Measurements from ENCODE around the gene CIART.
"Not testable (repeated sequence)": the region's sequence is repeated elsewhere in the genome, so short reads cannot be mapped to it uniquely, and the experiment has no call there.

CIART gene

GRCh38 chr1:150308585-150308984, 26.2 kb downstream of the CIART start:
- not testable (repeated sequence) for H2BK120ac ChIP-seq (ENCODE audit: low read depth, low read length); H3K79me1 ChIP-seq (replicated peaks; ENCODE audit: low read length, poor library complexity, severe bottlenecking); H3K14ac ChIP-seq (ENCODE audit: low read length in 2 of 2); H2AFZ ChIP-seq (ENCODE audit: low read depth, low read length); H2BK15ac ChIP-seq (ENCODE audit: low read depth, poor library complexity, severe bottlenecking); H3K4me2 ChIP-seq (ENCODE audit: low read length, poor library complexity, severe bottlenecking); H4K91ac ChIP-seq (ENCODE audit: low read length); H3K18ac ChIP-seq (ENCODE audit: low read depth in 1 of 2, low read length in 2 of 2); DNase-seq; H3K4me3 ChIP-seq (ENCODE audit: insufficient read depth in 1 of 2, low read depth in 1 of 2, low read length in 2 of 2); H4K8ac ChIP-seq (ENCODE audit: low read length); H3K4me1 ChIP-seq (ENCODE audit: control insufficient read depth, insufficient read depth, low read depth, low read length); H2BK12ac ChIP-seq (ENCODE audit: low read length in 2 of 2); H3K23ac ChIP-seq (ENCODE audit: low read length in 2 of 2); H3K27me3 ChIP-seq (ENCODE audit: control insufficient read depth in 1 of 2, insufficient read depth in 1 of 2, low read length in 2 of 2); H2BK5ac ChIP-seq (ENCODE audit: low read depth, low read length, poor library complexity, severe bottlenecking); H3K9me3 ChIP-seq (ENCODE audit: control insufficient read depth, low read length); H3K9ac ChIP-seq (ENCODE audit: low read length); H3K27ac ChIP-seq (ENCODE audit: low read length, poor library complexity, severe bottlenecking); H3K4ac ChIP-seq (ENCODE audit: low read depth in 1 of 2, low read length in 2 of 2); H2AK5ac ChIP-seq (ENCODE audit: low read length, severe bottlenecking)
- H3K36me3 ChIP-seq (ENCODE audit: control insufficient read depth in 1 of 2, insufficient read depth in 2 of 2, low read depth in 1 of 2, low read length in 2 of 2): peaks cover 28 to 36% of the 10 kb centered on the region in 2 experiments
- 99% methylated on average over 7 of the region's 9 CpGs for WGBS

GRCh38 chr1:150309758-150310508, 27.6 kb downstream of the CIART start:
- no peaks in the 10 kb centered on the region for H3K9me3 ChIP-seq (ENCODE audit: control insufficient read depth, low read length)
- H3K23ac ChIP-seq (ENCODE audit: low read length in 2 of 2): no peak overlapping the region
- no peak overlapping the region for H3K4ac ChIP-seq (ENCODE audit: low read depth in 1 of 2, low read length in 2 of 2)
- H3K4me2 ChIP-seq (ENCODE audit: low read length, poor library complexity, severe bottlenecking): no peak overlapping the region
- H3K4me3 ChIP-seq (ENCODE audit: insufficient read depth in 1 of 2, low read depth in 1 of 2, low read length in 2 of 2): no peak overlapping the region
- H2BK15ac ChIP-seq (ENCODE audit: low read depth, poor library complexity, severe bottlenecking): no peak overlapping the region
- H3K27ac ChIP-seq (ENCODE audit: low read length, poor library complexity, severe bottlenecking): no peak overlapping the region
- no peak overlapping the region for H3K9ac ChIP-seq (ENCODE audit: low read length)
- H3K14ac ChIP-seq (ENCODE audit: low read length in 2 of 2): no peak overlapping the region
- DNase-seq: no peak
- H4K91ac ChIP-seq (ENCODE audit: low read length): no peak overlapping the region
- H2BK5ac ChIP-seq (ENCODE audit: low read depth, low read length, poor library complexity, severe bottlenecking): no peak overlapping the region
- H3K36me3 ChIP-seq (ENCODE audit: control insufficient read depth in 1 of 2, insufficient read depth in 2 of 2, low read depth in 1 of 2, low read length in 2 of 2): peaks cover 22 to 34% of the 10 kb centered on the region in 2 experiments
- H2BK120ac ChIP-seq (ENCODE audit: low read depth, low read length): no peak overlapping the region
- H4K8ac ChIP-seq (ENCODE audit: low read length): no peak overlapping the region
- no peak overlapping the region for H3K18ac ChIP-seq (ENCODE audit: low read depth in 1 of 2, low read length in 2 of 2)
- 93% methylated on average over 10 of the region's 10 CpGs for WGBS
- peaks cover 2% of the 10 kb centered on the region for H3K79me1 ChIP-seq (replicated peaks; ENCODE audit: low read length, poor library complexity, severe bottlenecking)
- no peaks in the 10 kb centered on the region for H3K27me3 ChIP-seq (ENCODE audit: control insufficient read depth in 1 of 2, insufficient read depth in 1 of 2, low read length in 2 of 2)
- no peak overlapping the region for H2AFZ ChIP-seq (ENCODE audit: low read depth, low read length)
- H2BK12ac ChIP-seq (ENCODE audit: low read length in 2 of 2): no peak overlapping the region
- no peaks in the 10 kb centered on the region for H3K4me1 ChIP-seq (ENCODE audit: control insufficient read depth, insufficient read depth, low read depth, low read length)
- H2AK5ac ChIP-seq (ENCODE audit: low read length, severe bottlenecking): no peak overlapping the region

GRCh38 chr1:150311762-150312161, 29.4 kb downstream of the CIART start:
- DNase-seq: no peak
- 100% methylated on average over 2 of the region's 2 CpGs for WGBS
- H4K91ac ChIP-seq (ENCODE audit: low read length): no peak overlapping the region
- H2BK12ac ChIP-seq (ENCODE audit: low read length in 2 of 2): no peak overlapping the region
- no peak overlapping the region for H3K4ac ChIP-seq (ENCODE audit: low read depth in 1 of 2, low read length in 2 of 2)
- H3K9me3 ChIP-seq (ENCODE audit: control insufficient read depth, low read length): no peaks in the 10 kb centered on the region
- H3K79me1 ChIP-seq (replicated peaks; ENCODE audit: low read length, poor library complexity, severe bottlenecking): no peaks in the 10 kb centered on the region
- H3K18ac ChIP-seq (ENCODE audit: low read depth in 1 of 2, low read length in 2 of 2): no peak overlapping the region
- no peak overlapping the region for H3K9ac ChIP-seq (ENCODE audit: low read length)
- no peak overlapping the region for H3K27ac ChIP-seq (ENCODE audit: low read length, poor library complexity, severe bottlenecking)
- no peak overlapping the region for H4K8ac ChIP-seq (ENCODE audit: low read length)
- no peak overlapping the region for H2BK120ac ChIP-seq (ENCODE audit: low read depth, low read length)
- H2AFZ ChIP-seq (ENCODE audit: low read depth, low read length): no peak overlapping the region
- H2AK5ac ChIP-seq (ENCODE audit: low read length, severe bottlenecking): no peak overlapping the region
- H3K4me3 ChIP-seq (ENCODE audit: insufficient read depth in 1 of 2, low read depth in 1 of 2, low read length in 2 of 2): no peak overlapping the region
- no peaks in the 10 kb centered on the region for H3K4me1 ChIP-seq (ENCODE audit: control insufficient read depth, insufficient read depth, low read depth, low read length)
- H3K36me3 ChIP-seq (ENCODE audit: control insufficient read depth in 1 of 2, insufficient read depth in 2 of 2, low read depth in 1 of 2, low read length in 2 of 2): peaks cover 17 to 21% of the 10 kb centered on the region in 2 experiments
- H3K14ac ChIP-seq (ENCODE audit: low read length in 2 of 2): no peak overlapping the region
- H3K23ac ChIP-seq (ENCODE audit: low read length in 2 of 2): no peak overlapping the region
- no peak overlapping the region for H2BK5ac ChIP-seq (ENCODE audit: low read depth, low read length, poor library complexity, severe bottlenecking)
- H3K4me2 ChIP-seq (ENCODE audit: low read length, poor library complexity, severe bottlenecking): no peak overlapping the region
- H3K27me3 ChIP-seq (ENCODE audit: control insufficient read depth in 1 of 2, insufficient read depth in 1 of 2, low read length in 2 of 2): no peaks in the 10 kb centered on the region
- H2BK15ac ChIP-seq (ENCODE audit: low read depth, poor library complexity, severe bottlenecking): no peak overlapping the region

- not testable (repeated sequence) for H3K23ac ChIP-seq (ENCODE audit: low read length in 2 of 2); H3K36me3 ChIP-seq (ENCODE audit: control insufficient read depth in 1 of 2, insufficient read depth in 2 of 2, low read depth in 1 of 2, low read length in 2 of 2); H3K27me3 ChIP-seq (ENCODE audit: control insufficient read depth in 1 of 2, insufficient read depth in 1 of 2, low read length in 2 of 2); H3K4me3 ChIP-seq (ENCODE audit: insufficient read depth in 1 of 2, low read depth in 1 of 2, low read length in 2 of 2); DNase-seq; H3K9ac ChIP-seq (ENCODE audit: low read length); H2BK12ac ChIP-seq (ENCODE audit: low read length in 2 of 2); H2BK15ac ChIP-seq (ENCODE audit: low read depth, poor library complexity, severe bottlenecking); H2AFZ ChIP-seq (ENCODE audit: low read depth, low read length); H3K18ac ChIP-seq (ENCODE audit: low read depth in 1 of 2, low read length in 2 of 2); H2BK5ac ChIP-seq (ENCODE audit: low read depth, low read length, poor library complexity, severe bottlenecking); H3K4ac ChIP-seq (ENCODE audit: low read depth in 1 of 2, low read length in 2 of 2); H3K4me2 ChIP-seq (ENCODE audit: low read length, poor library complexity, severe bottlenecking); H4K8ac ChIP-seq (ENCODE audit: low read length); H3K4me1 ChIP-seq (ENCODE audit: control insufficient read depth, insufficient read depth, low read depth, low read length); H3K27ac ChIP-seq (ENCODE audit: low read length, poor library complexity, severe bottlenecking); H3K9me3 ChIP-seq (ENCODE audit: control insufficient read depth, low read length); H2BK120ac ChIP-seq (ENCODE audit: low read depth, low read length); H3K14ac ChIP-seq (ENCODE audit: low read length in 2 of 2); H4K91ac ChIP-seq (ENCODE audit: low read length); H3K79me1 ChIP-seq (replicated peaks; ENCODE audit: low read length, poor library complexity, severe bottlenecking); H2AK5ac ChIP-seq (ENCODE audit: low read length, severe bottlenecking)
- WGBS: 78% methylated on average over 2 of the region's 4 CpGs
Measured at GRCh38 chr1:150314691-150315090, 32.3 kb downstream of the CIART start.
